AG04450 (cell line): ENCODE measurements around the gene NANOS3. TPM values are rescaled to one million over a fixed set of nuclear protein-coding genes. Genes with fewer than 3 reads are reported as not detected.

Experiments
- CTCF ChIA-PET: fragments of 300-600, 350-600 bp; formaldehyde crosslinking; extraction: SDS; loops from one replicate; lab custom pipeline; 2022; ENCODE audit warnings: antibody characterized with exemption, inconsistent platforms; lab: Charles Lee
- POLR2A ChIA-PET: fragments of 350-600 bp; formaldehyde crosslinking; extraction: SDS; loops from one replicate; lab custom pipeline; 2021; ENCODE audit warnings: antibody characterized with exemption, inconsistent platforms; lab: Yijun Ruan, JAX
- DNase-seq: peaks from one replicate; pipeline ENCODE4 v3.0.0-alpha.2; 2011; ENCODE audit warnings: low read depth, low spot score
- H3K27ac ChIP-seq: one replicate; pipeline ENCODE4 v1.5.1; 2012; ENCODE audit warnings: low read depth, low read length, control low read depth
- H3K27me3 ChIP-seq: one replicate; pipeline ENCODE4 v1.6.0; 2012; ENCODE audit warnings: low read length; ENCODE audit not compliant: control insufficient read depth, insufficient read depth
- H3K4me3 ChIP-seq: 2 replicates; pipeline ENCODE4 v1.5.1; 2011; ENCODE audit warnings: mild to moderate bottlenecking, low read depth, low read length, control low read depth
- H3K9me3 ChIP-seq: 2 replicates; pipeline ENCODE4 v1.5.1; 2012; ENCODE audit warnings: low read length; ENCODE audit not compliant: control insufficient read depth, insufficient read depth
- polyA plus RNA-seq: library from polyadenylated mRNA; depleted of rRNA; stranded (reverse); fragments of >200 nt; gene quantifications from 2 replicates; pipeline ENCODE4 v1.2.3, GENCODE V29; 2011
- TF ChIP-seq, protein P1 (sequence below): IDR thresholded peaks from 2 replicates; pipeline ENCODE4 v1.5.1; 2011; ENCODE audit warnings: low read depth, low read length, control low read depth, inconsistent platforms

Gene NANOS3
- polyA plus RNA-seq, 1 experiment, result 0.36 TPM

DNA sequence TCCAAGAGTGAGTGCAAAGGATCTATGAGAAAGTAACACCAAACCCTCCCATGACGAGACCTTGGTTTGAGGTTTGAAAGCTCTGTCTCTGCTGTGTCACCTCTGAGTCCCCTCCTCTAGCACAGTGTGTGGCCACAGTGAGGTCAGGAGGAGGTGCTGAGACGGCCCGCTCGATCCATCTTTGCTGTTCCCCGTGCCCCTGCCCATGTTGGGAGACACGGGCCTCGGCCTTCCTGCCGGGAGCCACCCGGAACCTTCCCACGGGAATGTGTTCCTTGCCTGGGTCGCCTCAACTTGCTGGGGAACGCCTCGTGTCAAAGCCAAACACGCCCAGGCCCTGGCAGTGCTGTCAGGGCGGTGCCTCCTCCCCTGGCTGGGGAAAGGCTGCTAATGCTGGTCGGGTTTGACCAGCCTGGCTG, 10.1 kb downstream of the NANOS3 start:
- no peak for DNase-seq
- H3K27me3 ChIP-seq, result peaks cover 10% of the 10 kb centered on the region
- H3K9me3 ChIP-seq, result no peaks in the 10 kb centered on the region; the same call in 1 of the 2 replicates
- no peak overlapping the region for H3K27ac ChIP-seq
- ChIA-PET POLR2A (interaction anchor here (0.7 to 1.1 kb wide), 2 partner anchors 119 to 1023 kb away, joined by 3 to 4 read pairs; partner anchors contain the start of gene RFX1), CTCF (interaction anchor here (1.0 to 1.5 kb wide), 2 partner anchors 188 to 249 kb away, joined by 3 to 6 read pairs; partner anchors contain the start of gene ASF1B)
- no peak overlapping the region for H3K4me3 ChIP-seq
- TF ChIP-seq, protein P1, sequence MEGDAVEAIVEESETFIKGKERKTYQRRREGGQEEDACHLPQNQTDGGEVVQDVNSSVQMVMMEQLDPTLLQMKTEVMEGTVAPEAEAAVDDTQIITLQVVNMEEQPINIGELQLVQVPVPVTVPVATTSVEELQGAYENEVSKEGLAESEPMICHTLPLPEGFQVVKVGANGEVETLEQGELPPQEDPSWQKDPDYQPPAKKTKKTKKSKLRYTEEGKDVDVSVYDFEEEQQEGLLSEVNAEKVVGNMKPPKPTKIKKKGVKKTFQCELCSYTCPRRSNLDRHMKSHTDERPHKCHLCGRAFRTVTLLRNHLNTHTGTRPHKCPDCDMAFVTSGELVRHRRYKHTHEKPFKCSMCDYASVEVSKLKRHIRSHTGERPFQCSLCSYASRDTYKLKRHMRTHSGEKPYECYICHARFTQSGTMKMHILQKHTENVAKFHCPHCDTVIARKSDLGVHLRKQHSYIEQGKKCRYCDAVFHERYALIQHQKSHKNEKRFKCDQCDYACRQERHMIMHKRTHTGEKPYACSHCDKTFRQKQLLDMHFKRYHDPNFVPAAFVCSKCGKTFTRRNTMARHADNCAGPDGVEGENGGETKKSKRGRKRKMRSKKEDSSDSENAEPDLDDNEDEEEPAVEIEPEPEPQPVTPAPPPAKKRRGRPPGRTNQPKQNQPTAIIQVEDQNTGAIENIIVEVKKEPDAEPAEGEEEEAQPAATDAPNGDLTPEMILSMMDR, result no peak

DNA sequence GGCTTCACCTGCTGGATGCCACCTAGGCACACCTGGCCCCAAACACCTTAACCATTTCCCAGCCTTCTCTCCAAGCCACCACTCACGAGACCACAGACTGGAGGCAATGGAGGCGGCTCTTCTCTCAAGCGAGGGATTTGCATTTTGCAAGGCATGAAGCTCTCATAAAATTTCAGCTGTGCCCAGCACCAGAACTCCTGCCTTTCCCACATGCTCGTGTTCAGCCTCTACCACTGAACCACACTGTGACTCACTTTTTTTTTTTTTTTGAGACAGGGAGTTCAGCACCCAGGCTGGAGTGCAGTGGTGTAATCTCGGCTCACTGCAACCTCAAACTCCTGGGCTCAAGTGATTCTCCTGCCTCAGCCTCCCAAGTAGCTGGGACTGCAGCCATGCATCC, 10.6 kb downstream of the NANOS3 start:
- no peak for DNase-seq
- peaks cover 10% of the 10 kb centered on the region for H3K27me3 ChIP-seq
- TF ChIP-seq, protein P1, result no peak
- POLR2A ChIA-PET, result no interaction called here
- CTCF ChIA-PET, result interaction anchor here (1.0 to 1.5 kb wide), 2 partner anchors 188 to 249 kb away, joined by 3 to 6 read pairs; partner anchors contain the start of gene ASF1B
- no peaks in the 10 kb centered on the region; the same call in 1 of the 2 replicates for H3K9me3 ChIP-seq
- H3K4me3 ChIP-seq, result no peak overlapping the region
- H3K27ac ChIP-seq, result no peak overlapping the region

DNA sequence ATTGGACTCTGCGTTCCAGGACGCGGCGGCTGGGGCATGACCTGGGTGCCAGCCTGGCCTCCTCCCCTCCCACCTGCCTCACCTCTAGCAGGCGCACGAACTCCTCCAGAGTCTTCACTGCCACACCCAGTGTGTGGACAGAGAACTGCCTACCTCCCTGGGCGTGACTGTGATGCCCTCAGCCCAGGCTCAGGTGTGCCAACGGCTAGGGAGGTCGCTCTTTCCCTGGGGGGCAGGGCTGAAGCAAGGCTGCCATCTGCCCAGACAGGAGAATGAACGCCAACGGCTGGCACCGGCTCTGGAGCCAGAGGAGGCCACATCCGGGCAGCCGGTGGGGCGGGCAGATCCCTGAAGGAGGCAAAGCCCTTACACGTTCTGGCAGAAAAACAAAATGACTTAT, 11.3 kb downstream of the NANOS3 start:
- Histone ChIP-seq H3K27ac (no peak overlapping the region), H3K4me3 (no peak overlapping the region), H3K27me3 (peaks cover 10% of the 10 kb centered on the region), H3K9me3 (no peaks in the 10 kb centered on the region; the same call in 1 of the 2 replicates)
- POLR2A ChIA-PET, result no interaction called here
- CTCF ChIA-PET, result interaction anchor here (0.9 to 1.2 kb wide), 2 partner anchors 8 to 183 kb away, joined by 3 to 4 read pairs; no protein-coding TSS in a partner anchor
- TF ChIP-seq, protein P1, result no peak
- DNase-seq, result no peak

DNA sequence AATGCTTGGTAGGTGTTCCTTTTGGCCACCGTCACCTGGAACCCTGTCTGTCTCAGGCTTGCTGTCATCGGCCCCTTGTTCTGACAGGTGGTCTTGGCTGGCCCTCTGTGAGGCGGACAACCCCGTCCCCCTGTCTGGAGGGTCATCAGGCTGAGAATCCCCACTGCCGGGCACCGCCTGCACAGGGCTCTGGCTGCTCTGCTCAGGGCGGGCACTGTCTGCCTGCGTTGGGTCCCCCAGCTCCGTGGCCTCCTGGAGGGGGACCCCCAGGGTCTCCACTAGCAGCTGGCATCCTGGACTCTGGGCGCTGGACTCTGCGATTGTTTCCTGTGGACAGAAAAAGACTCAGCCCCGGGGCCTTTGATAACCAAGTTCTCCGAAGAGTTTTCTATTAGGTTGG, 13.2 kb downstream of the NANOS3 start:
- CTCF ChIA-PET, result no interaction called here
- DNase-seq, result no peak
- Histone ChIP-seq H3K27ac (no peak overlapping the region), H3K9me3 (no peaks in the 10 kb centered on the region; the same call in 1 of the 2 replicates), H3K27me3 (peaks cover 8% of the 10 kb centered on the region), H3K4me3 (no peak overlapping the region)
- POLR2A ChIA-PET, result no interaction called here
- TF ChIP-seq, protein P1, result no peak

DNA sequence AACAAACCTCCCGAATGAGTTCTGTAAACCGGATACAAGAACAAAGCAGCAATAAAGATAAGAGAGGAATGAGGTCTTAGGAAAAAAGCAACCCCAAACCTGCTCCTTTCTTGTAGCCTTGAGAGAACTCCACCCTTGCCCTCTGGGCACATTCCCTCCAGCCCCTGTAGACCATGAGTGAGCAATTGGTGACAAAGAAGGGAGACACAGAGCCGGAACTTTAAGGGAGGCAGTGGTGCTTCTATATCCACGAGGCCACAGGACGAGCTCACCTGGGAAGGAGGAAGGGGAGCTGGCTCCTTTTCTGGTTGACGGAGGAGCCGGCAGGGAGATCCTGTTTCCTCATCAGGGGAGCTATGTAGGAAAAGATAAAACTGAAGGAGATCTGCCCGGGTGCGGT, 15.9 kb downstream of the NANOS3 start:
- Histone ChIP-seq H3K4me3 (no peak overlapping the region), H3K27ac (no peak overlapping the region), H3K9me3 (no peaks in the 10 kb centered on the region; the same call in 1 of the 2 replicates), H3K27me3 (peaks cover 8% of the 10 kb centered on the region)
- ChIA-PET CTCF (interaction anchor here (0.6 kb wide), 1 partner anchor 364 kb away, joined by 6 read pairs; no protein-coding TSS in a partner anchor), POLR2A (no interaction called here)
- no peak for DNase-seq
- TF ChIP-seq, protein P1, result no peak
